Measurements from ENCODE around the gene HDAC9. TPM values are rescaled to one million over a fixed set of nuclear protein-coding genes. Genes with fewer than 3 reads are reported as not detected.

The HDAC9 gene
- total RNA-seq, 1 donor: 20.9 TPM

- Histone ChIP-seq H3K4me3 (ENCODE audit: low read length) (no peak overlapping the region), H3K9me3 (ENCODE audit: low read depth, low read length) (no peaks in the 10 kb centered on the region), H3K4me1 (ENCODE audit: insufficient read depth, low read length) (no peaks in the 10 kb centered on the region), H3K27me3 (ENCODE audit: insufficient read depth, low read length) (no peaks in the 10 kb centered on the region)
Measured at GRCh38 chr7:18780266-18780665, 284.7 kb downstream of the HDAC9 start.

GRCh38 chr7:18780938-18781337 lies 285.4 kb downstream of the HDAC9 start:
- H3K9me3 ChIP-seq (ENCODE audit: low read depth, low read length): no peaks in the 10 kb centered on the region
- H3K4me3 ChIP-seq (ENCODE audit: low read length): no peak overlapping the region
- no peaks in the 10 kb centered on the region for H3K27me3 ChIP-seq (ENCODE audit: insufficient read depth, low read length)
- H3K4me1 ChIP-seq (ENCODE audit: insufficient read depth, low read length): no peaks in the 10 kb centered on the region

GRCh38 chr7:18786196-18786727 lies 290.7 kb downstream of the HDAC9 start:
- Histone ChIP-seq H3K4me1 (ENCODE audit: insufficient read depth, low read length) (no peaks in the 10 kb centered on the region), H3K9me3 (ENCODE audit: low read depth, low read length) (no peaks in the 10 kb centered on the region), H3K27me3 (ENCODE audit: insufficient read depth, low read length) (no peaks in the 10 kb centered on the region), H3K4me3 (ENCODE audit: low read length) (no peak overlapping the region)

GRCh38 chr7:18786796-18787195 lies 291.2 kb downstream of the HDAC9 start:
- Histone ChIP-seq H3K27me3 (ENCODE audit: insufficient read depth, low read length) (no peaks in the 10 kb centered on the region), H3K4me1 (ENCODE audit: insufficient read depth, low read length) (no peaks in the 10 kb centered on the region), H3K9me3 (ENCODE audit: low read depth, low read length) (no peaks in the 10 kb centered on the region), H3K4me3 (ENCODE audit: low read length) (no peak overlapping the region)

- Histone ChIP-seq H3K4me3 (ENCODE audit: low read length) (no peak overlapping the region), H3K4me1 (ENCODE audit: insufficient read depth, low read length) (no peaks in the 10 kb centered on the region), H3K9me3 (ENCODE audit: low read depth, low read length) (no peaks in the 10 kb centered on the region), H3K27me3 (ENCODE audit: insufficient read depth, low read length) (no peaks in the 10 kb centered on the region)
Measured at GRCh38 chr7:18788026-18788425, 292.5 kb downstream of the HDAC9 start.

GRCh38 chr7:18792871-18793595 lies 297.5 kb downstream of the HDAC9 start:
- no peaks in the 10 kb centered on the region for H3K9me3 ChIP-seq (ENCODE audit: low read depth, low read length)
- H3K4me1 ChIP-seq (ENCODE audit: insufficient read depth, low read length): no peaks in the 10 kb centered on the region
- no peaks in the 10 kb centered on the region for H3K27me3 ChIP-seq (ENCODE audit: insufficient read depth, low read length)
- no peak overlapping the region for H3K4me3 ChIP-seq (ENCODE audit: low read length)

GRCh38 chr7:18796216-18796615 lies 300.7 kb downstream of the HDAC9 start:
- no peak overlapping the region for H3K4me3 ChIP-seq (ENCODE audit: low read length)
- no peaks in the 10 kb centered on the region for H3K9me3 ChIP-seq (ENCODE audit: low read depth, low read length)
- H3K4me1 ChIP-seq (ENCODE audit: insufficient read depth, low read length): no peaks in the 10 kb centered on the region
- H3K27me3 ChIP-seq (ENCODE audit: insufficient read depth, low read length): no peaks in the 10 kb centered on the region

GRCh38 chr7:18798088-18798906 lies 302.7 kb downstream of the HDAC9 start:
- Histone ChIP-seq H3K4me3 (ENCODE audit: low read length) (no peak overlapping the region), H3K4me1 (ENCODE audit: insufficient read depth, low read length) (no peaks in the 10 kb centered on the region), H3K27me3 (ENCODE audit: insufficient read depth, low read length) (no peaks in the 10 kb centered on the region), H3K9me3 (ENCODE audit: low read depth, low read length) (no peaks in the 10 kb centered on the region)

- no peaks in the 10 kb centered on the region for H3K9me3 ChIP-seq (ENCODE audit: low read depth, low read length)
- no peak overlapping the region for H3K4me3 ChIP-seq (ENCODE audit: low read length)
- no peaks in the 10 kb centered on the region for H3K27me3 ChIP-seq (ENCODE audit: insufficient read depth, low read length)
- H3K4me1 ChIP-seq (ENCODE audit: insufficient read depth, low read length): no peaks in the 10 kb centered on the region
Measured at GRCh38 chr7:18799899-18800298, 304.4 kb downstream of the HDAC9 start.

GRCh38 chr7:18803923-18804322 lies 308.4 kb downstream of the HDAC9 start:
- no peaks in the 10 kb centered on the region for H3K27me3 ChIP-seq (ENCODE audit: insufficient read depth, low read length)
- H3K4me3 ChIP-seq (ENCODE audit: low read length): no peak overlapping the region
- no peaks in the 10 kb centered on the region for H3K9me3 ChIP-seq (ENCODE audit: low read depth, low read length)
- no peaks in the 10 kb centered on the region for H3K4me1 ChIP-seq (ENCODE audit: insufficient read depth, low read length)

- no peak overlapping the region for H3K4me3 ChIP-seq (ENCODE audit: low read length)
- H3K27me3 ChIP-seq (ENCODE audit: insufficient read depth, low read length): no peaks in the 10 kb centered on the region
- H3K9me3 ChIP-seq (ENCODE audit: low read depth, low read length): no peaks in the 10 kb centered on the region
- no peaks in the 10 kb centered on the region for H3K4me1 ChIP-seq (ENCODE audit: insufficient read depth, low read length)
Measured at GRCh38 chr7:18806177-18806576, 310.6 kb downstream of the HDAC9 start.

GRCh38 chr7:18808026-18808425 lies 312.5 kb downstream of the HDAC9 start:
- Histone ChIP-seq H3K9me3 (ENCODE audit: low read depth, low read length) (no peaks in the 10 kb centered on the region), H3K4me3 (ENCODE audit: low read length) (no peak overlapping the region), H3K27me3 (ENCODE audit: insufficient read depth, low read length) (no peaks in the 10 kb centered on the region), H3K4me1 (ENCODE audit: insufficient read depth, low read length) (no peaks in the 10 kb centered on the region)

GRCh38 chr7:18815261-18815960 lies 319.9 kb downstream of the HDAC9 start:
- no peak overlapping the region for H3K4me3 ChIP-seq (ENCODE audit: low read length)
- H3K4me1 ChIP-seq (ENCODE audit: insufficient read depth, low read length): no peaks in the 10 kb centered on the region
- no peaks in the 10 kb centered on the region for H3K27me3 ChIP-seq (ENCODE audit: insufficient read depth, low read length)
- H3K9me3 ChIP-seq (ENCODE audit: low read depth, low read length): no peaks in the 10 kb centered on the region

- H3K4me3 ChIP-seq (ENCODE audit: low read length): no peak overlapping the region
- H3K27me3 ChIP-seq (ENCODE audit: insufficient read depth, low read length): no peaks in the 10 kb centered on the region
- no peaks in the 10 kb centered on the region for H3K4me1 ChIP-seq (ENCODE audit: insufficient read depth, low read length)
- no peaks in the 10 kb centered on the region for H3K9me3 ChIP-seq (ENCODE audit: low read depth, low read length)
Measured at GRCh38 chr7:18820981-18821380, 325.4 kb downstream of the HDAC9 start.

- Histone ChIP-seq H3K27me3 (ENCODE audit: insufficient read depth, low read length) (no peaks in the 10 kb centered on the region), H3K9me3 (ENCODE audit: low read depth, low read length) (no peaks in the 10 kb centered on the region), H3K4me3 (ENCODE audit: low read length) (no peak overlapping the region), H3K4me1 (ENCODE audit: insufficient read depth, low read length) (no peaks in the 10 kb centered on the region)
Measured at GRCh38 chr7:18821554-18821953, 326.0 kb downstream of the HDAC9 start.

Measured in mononuclear cell (primary cell).